NCI-H2196 (cell line): ENCODE data around the gene OR2A5.
"Not testable (repeated sequence)": the region's sequence is repeated elsewhere in the genome, so short reads cannot be mapped to it uniquely, and the experiment has no call there.

Source experiments
- DNase-seq: peaks from one replicate; lab custom pipeline; 2025; ENCODE audit not compliant: unreplicated experiment; lab: John Stamatoyannopoulos, UW

The OR2A5 gene

GRCh38 chr7:144032985-144033709 is 15.6 kb upstream of the OR2A5 start:
- no peak for DNase-seq

GRCh38 chr7:144035385-144035784 is 13.4 kb upstream of the OR2A5 start:
- DNase-seq: no peak

- DNase-seq: no peak
Measured at GRCh38 chr7:144036302-144036885, 12.4 kb upstream of the OR2A5 start.

GRCh38 chr7:144037414-144038035 is 11.2 kb upstream of the OR2A5 start:
- DNase-seq: no peak

GRCh38 chr7:144038887-144039286 is 9.9 kb upstream of the OR2A5 start:
- DNase-seq: no peak

- DNase-seq: no peak
Measured at GRCh38 chr7:144049491-144049890, 743 bp downstream of the OR2A5 start.

GRCh38 chr7:144050093-144050492 is 1.3 kb downstream of the OR2A5 start:
- DNase-seq: no peak

GRCh38 chr7:144050884-144051283 is 2.1 kb downstream of the OR2A5 start:
- not testable (repeated sequence) for DNase-seq

- DNase-seq: no peak
Measured at GRCh38 chr7:144057954-144058353, 9.2 kb downstream of the OR2A5 start.

GRCh38 chr7:144063710-144064109 is 15.0 kb downstream of the OR2A5 start:
- DNase-seq: no peak

GRCh38 chr7:144069511-144069910 is 20.8 kb downstream of the OR2A5 start, which contains the start of gene OR2A25:
Gene OR2A25 (plus strand): TSS chr7:144069811. CDS start chr7:144074220, 4,409 bp downstream.
- no peak for DNase-seq

- DNase-seq: no peak
Measured at GRCh38 chr7:144069953-144070352, 21.2 kb downstream of the OR2A5 start.

- no peak for DNase-seq
Measured at GRCh38 chr7:144074374-144074773, 25.6 kb downstream of the OR2A5 start.

GRCh38 chr7:144085978-144086377 is 37.2 kb downstream of the OR2A5 start, which contains the start of gene OR2A12:
Gene OR2A12 (plus strand): TSS chr7:144086278. CDS start chr7:144095108, 8,830 bp downstream.
- no peak for DNase-seq

GRCh38 chr7:144086730-144087129 is 38.0 kb downstream of the OR2A5 start:
- no peak for DNase-seq

- no peak for DNase-seq
Measured at GRCh38 chr7:144087230-144087629, 38.5 kb downstream of the OR2A5 start.

- no peak for DNase-seq
Measured at GRCh38 chr7:144090667-144091066, 41.9 kb downstream of the OR2A5 start.

GRCh38 chr7:144098776-144099175 is 50.0 kb downstream of the OR2A5 start:
- DNase-seq: no peak

GRCh38 chr7:144100607-144101006 is 51.9 kb downstream of the OR2A5 start:
- no peak for DNase-seq

- no peak for DNase-seq
Measured at GRCh38 chr7:144102041-144102440, 53.3 kb downstream of the OR2A5 start.

- no peak for DNase-seq
Measured at GRCh38 chr7:144105211-144105610, 56.5 kb downstream of the OR2A5 start.
